SK-N-SH (cell line): ENCODE results near the gene CHD6. TPM values are rescaled to one million over a fixed set of nuclear protein-coding genes. Genes with fewer than 3 reads are reported as not detected.

Experiments used
- CTCF ChIA-PET: fragments of 300-600, 350-600 bp; formaldehyde crosslinking; extraction: SDS; loops from one replicate; lab custom pipeline; 2021; lab: Yijun Ruan, JAX
- POLR2A ChIA-PET: fragments of 350-600 bp; sonication (Branson Sonifier 250); formaldehyde crosslinking; extraction: SDS; loops from one replicate; lab custom pipeline; 2020; ENCODE audit warnings: antibody characterized with exemption, inconsistent platforms; lab: Yijun Ruan, JAX
- DNase-seq: peaks from one replicate; pipeline ENCODE4 v3.0.0; 2012
- H2AFZ ChIP-seq: fragments of 200-600 bp; sonication (generic); 2 replicates; pipeline ENCODE4 v1.8.1; 2016; ENCODE audit warnings: antibody characterized with exemption, mild to moderate bottlenecking, low read depth
- H3F3A ChIP-seq: fragments of 200-600 bp; sonication (generic); replicated peaks from 2 replicates; pipeline ENCODE3; 2016; ENCODE audit warnings: antibody characterized with exemption, mild to moderate bottlenecking; ENCODE audit not compliant: insufficient read depth
- H3K27ac ChIP-seq, 2 experiments: fragments of 200-500 bp in 1 of 2; fragments of 200-600 bp in 1 of 2; sonication (Bioruptor generic) in 1 of 2; sonication (generic), shearing (Covaris generic) in 1 of 2; 2 replicates each; pipeline versions ENCODE4 v1.5.1 to v1.6.1; 2014 to 2016; ENCODE audit warnings: low read depth in 2 of 2, inconsistent platforms in 1 of 2, low read length in 1 of 2, mild to moderate bottlenecking in 1 of 2, mixed read lengths in 1 of 2
- H3K27me3 ChIP-seq: fragments of 200-600 bp; sonication (generic), shearing (Covaris generic); 2 replicates; pipeline ENCODE4 v1.6.1; 2016; ENCODE audit warnings: mixed run types; ENCODE audit not compliant: insufficient read depth
- H3K36me3 ChIP-seq, 2 experiments: fragments of 200-500 bp in 1 of 2; fragments of 200-600 bp in 1 of 2; sonication (Bioruptor generic) in 1 of 2; sonication (generic) in 1 of 2; replicated peaks in 1 of 2; 2 replicates each; pipeline versions ENCODE3 to v1.5.1; 2014 to 2016; ENCODE audit warnings: low read length in 1 of 2, mild to moderate bottlenecking in 1 of 2; ENCODE audit not compliant: insufficient read depth in 2 of 2, control insufficient read depth in 1 of 2
- H3K4me1 ChIP-seq, 2 experiments: fragments of 200-500 bp in 1 of 2; fragments of 200-600 bp in 1 of 2; sonication (Bioruptor generic) in 1 of 2; sonication (generic), shearing (Covaris generic) in 1 of 2; 2 replicates each; pipeline versions ENCODE4 v1.5.1 to v1.6.1; 2014 to 2016; ENCODE audit warnings: low read depth in 1 of 2, low read length in 1 of 2, mixed run types in 1 of 2; ENCODE audit not compliant: insufficient read depth in 2 of 2, control insufficient read depth in 1 of 2
- H3K4me2 ChIP-seq: fragments of 200-600 bp; sonication (generic), shearing (Covaris generic); 2 replicates; pipeline ENCODE4 v1.6.1; 2017; ENCODE audit warnings: mixed run types
- H3K4me3 ChIP-seq, 2 experiments: fragments of 200-500 bp in 1 of 2; fragments of 200-600 bp in 1 of 2; sonication (Bioruptor generic) in 1 of 2; sonication (generic), shearing (Covaris generic) in 1 of 2; 2 replicates each; pipeline versions ENCODE4 v1.5.1 to v1.8.1; 2014 to 2016; ENCODE audit warnings: low read depth in 2 of 2, inconsistent platforms in 1 of 2, low read length in 1 of 2, mild to moderate bottlenecking in 1 of 2, mixed read lengths in 1 of 2, moderate library complexity in 1 of 2
- H3K79me2 ChIP-seq: fragments of 200-600 bp; sonication (generic); 2 replicates; pipeline ENCODE4 v1.8.1; 2017; ENCODE audit warnings: mild to moderate bottlenecking; ENCODE audit not compliant: insufficient read depth
- H3K9ac ChIP-seq: fragments of 200-600 bp; sonication (generic); 2 replicates; pipeline ENCODE4 v1.6.1; 2017; ENCODE audit warnings: mixed run types
- H3K9me2 ChIP-seq: fragments of 200-600 bp; sonication (generic); 2 replicates; pipeline ENCODE4 v1.6.1; 2017; ENCODE audit warnings: mixed run types
- H3K9me3 ChIP-seq: fragments of 200-600 bp; sonication (generic); 2 replicates; pipeline ENCODE4 v1.6.1; 2017; ENCODE audit warnings: mixed run types, mild to moderate bottlenecking, moderate library complexity
- H4K20me1 ChIP-seq: fragments of 200-600 bp; sonication (generic); 2 replicates; pipeline ENCODE4 v1.6.1; 2017; ENCODE audit warnings: mild to moderate bottlenecking, mixed run types; ENCODE audit not compliant: insufficient read depth
- CHD2 ChIP-seq: fragments of 150-350 bp; IDR thresholded peaks from 2 replicates; pipeline ENCODE4 v1.6.1; 2018; ENCODE audit warnings: low read length; ENCODE audit not compliant: partially characterized antibody
- EZH2phosphoT487 ChIP-seq: fragments of 200-600 bp; sonication (generic); IDR thresholded peaks from 2 replicates; pipeline ENCODE4 v1.6.1; 2017; ENCODE audit warnings: low read depth, mixed run types, mild to moderate bottlenecking, antibody characterized with exemption, moderate library complexity, borderline replicate concordance
- FOSL2 ChIP-seq: IDR thresholded peaks from 2 replicates; pipeline ENCODE4 v1.4.0; 2012; ENCODE audit warnings: low read depth, mild to moderate bottlenecking, moderate library complexity, borderline replicate concordance
- GABPA ChIP-seq: IDR thresholded peaks from 2 replicates; pipeline ENCODE4 v1.4.0; 2012; ENCODE audit warnings: low read depth, mild to moderate bottlenecking
- GATA2 ChIP-seq: sonication (generic); formaldehyde crosslinking; IDR thresholded peaks from 2 replicates; pipeline ENCODE4 v1.5.0; 2020; ENCODE audit warnings: mild to moderate bottlenecking, missing genetic modification reagents
- MEF2A ChIP-seq: IDR thresholded peaks from 2 replicates; pipeline ENCODE4 v1.4.0; 2012; ENCODE audit warnings: low read depth, borderline replicate concordance
- RCOR1 ChIP-seq: fragments of 150-350 bp; IDR thresholded peaks from 2 replicates; pipeline ENCODE4 v1.6.1; 2017; ENCODE audit warnings: antibody characterized with exemption, low read length
- RFX5 ChIP-seq: IDR thresholded peaks from 2 replicates; pipeline ENCODE4 v1.6.1; 2012; ENCODE audit warnings: mild to moderate bottlenecking, improper control_type of control experiment, low read length
- TEAD4 ChIP-seq: IDR thresholded peaks from 2 replicates; pipeline ENCODE4 v1.4.0; 2012; ENCODE audit warnings: mild to moderate bottlenecking, borderline replicate concordance; ENCODE audit not compliant: insufficient read depth
- YY1 ChIP-seq: IDR thresholded peaks from 2 replicates; pipeline ENCODE4 v1.4.0; 2012; ENCODE audit warnings: low read depth, mild to moderate bottlenecking
- WGBS: methylation state at CpG from one replicate; pipeline ENCODE4 v1.1.6; 2017; ENCODE audit warnings: low lambda C conversion rate; 5-methylcytosine and 5-hydroxymethylcytosine counted together
- polyA plus RNA-seq, 3 experiments: library from polyadenylated mRNA; depleted of rRNA; stranded (reverse); fragments of >200 nt; gene quantifications; 2 replicates each; pipeline ENCODE4 v1.2.3, GENCODE V29; 2012
- TF ChIP-seq, protein P1 (sequence below): IDR thresholded peaks from 2 replicates; pipeline ENCODE4 v1.4.0; 2012; ENCODE audit warnings: low read depth
- TF ChIP-seq, protein P2 (sequence below): IDR thresholded peaks from 2 replicates; pipeline ENCODE4 v1.6.1; 2012; ENCODE audit warnings: mild to moderate bottlenecking, low read depth, low read length, moderate library complexity
- TF ChIP-seq, protein P3 (sequence below): fragments of 200-600 bp; sonication (generic); IDR thresholded peaks from 2 replicates; pipeline ENCODE4 v1.6.1; 2017; ENCODE audit warnings: antibody characterized with exemption, mild to moderate bottlenecking, moderate library complexity

Gene CHD6
- polyA plus RNA-seq, 1 of the 3 experiments (the other 2 are of a cell fraction) = 7.1 TPM

DNA sequence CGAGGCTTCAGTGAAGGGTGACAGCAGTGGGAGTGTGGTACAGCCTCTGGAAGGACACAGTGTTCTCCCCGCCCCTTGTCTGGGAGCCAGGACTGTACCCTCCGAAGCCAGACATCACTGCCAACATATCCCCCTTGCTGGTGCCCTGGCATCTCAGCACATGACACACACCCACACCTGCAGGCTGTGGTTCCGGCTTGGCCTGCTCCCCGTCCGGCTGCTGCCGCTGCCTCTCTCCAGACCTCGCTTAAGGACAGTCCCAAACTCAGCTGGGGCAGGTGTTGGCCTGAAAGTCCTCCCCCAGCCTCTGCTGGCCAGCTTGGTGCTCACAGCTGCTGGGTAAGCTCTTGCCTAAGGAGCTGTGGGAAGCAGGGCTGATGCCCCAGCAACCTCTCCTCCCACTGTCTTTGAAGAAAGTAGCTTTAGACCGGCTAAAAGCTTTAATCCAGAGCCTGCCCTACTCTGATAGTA lies 258.6 kb downstream of the CHD6 start:
- H3K4me1 ChIP-seq = peaks cover 0 to 13% of the 10 kb centered on the region in 2 experiments; a peak in 1 of 4 replicates
- no peaks in the 10 kb centered on the region for H3K9me3 ChIP-seq
- H3K27ac ChIP-seq = no peak overlapping the region
- H4K20me1 ChIP-seq = no peaks in the 10 kb centered on the region
- H3K27me3 ChIP-seq = peaks cover 1% of the 10 kb centered on the region; the same call in 1 of the 2 replicates
- no peak for DNase-seq
- H3K9ac ChIP-seq = no peak overlapping the region
- H3K79me2 ChIP-seq = no peaks in the 10 kb centered on the region
- no peak overlapping the region for H2AFZ ChIP-seq
- H3K4me3 ChIP-seq = no peak overlapping the region
- H3K36me3 ChIP-seq = no peaks in the 10 kb centered on the region
- no peak for TF ChIP-seq EZH2phosphoT487
- TF ChIP-seq YY1 = no peak
- TF ChIP-seq FOSL2 = no peak
- TF ChIP-seq, protein P1, sequence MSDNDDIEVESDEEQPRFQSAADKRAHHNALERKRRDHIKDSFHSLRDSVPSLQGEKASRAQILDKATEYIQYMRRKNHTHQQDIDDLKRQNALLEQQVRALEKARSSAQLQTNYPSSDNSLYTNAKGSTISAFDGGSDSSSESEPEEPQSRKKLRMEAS = no peak
- TF ChIP-seq RCOR1 = no peak
- no peak for TF ChIP-seq MEF2A
- no peak for TF ChIP-seq GATA2 (CRISPR knock-in tag)
- TF ChIP-seq TEAD4 = no peak
- TF ChIP-seq CHD2 = no peak
- TF ChIP-seq GABPA = no peak
- POLR2A ChIA-PET = no interaction called here
- CTCF ChIA-PET = interaction anchor here (1.1 to 8.1 kb wide), 4 partner anchors 9 to 391 kb away, joined by 3 to 55 read pairs (median 4); partner anchors contain the start of gene LPIN3
- no peaks in the 10 kb centered on the region for H3F3A ChIP-seq
- H3K9me2 ChIP-seq = no peaks in the 10 kb centered on the region
- 85% methylated on average over 6 of the region's 9 CpGs for WGBS
- no peak overlapping the region for H3K4me2 ChIP-seq

DNA sequence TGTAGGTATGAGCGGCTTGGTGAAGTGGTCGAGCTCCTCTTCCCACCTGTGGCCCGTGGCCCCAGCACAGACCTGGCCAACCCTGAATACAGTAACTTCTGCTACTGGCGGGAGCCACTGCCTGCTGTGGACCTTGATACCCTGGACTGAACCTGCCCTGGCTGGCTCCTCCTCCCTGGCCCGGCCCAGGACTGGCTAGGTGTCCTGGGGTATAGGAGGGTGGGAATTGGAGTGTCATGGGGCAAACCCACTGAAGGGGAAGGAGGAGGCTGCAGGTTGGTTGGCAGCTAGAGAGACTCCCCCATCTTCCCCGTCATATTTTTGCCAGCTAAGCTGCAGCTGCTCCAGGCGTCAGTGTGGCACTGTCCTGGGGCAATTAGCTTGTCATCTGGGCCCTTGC lies 259.5 kb downstream of the CHD6 start:
- ChIA-PET POLR2A (no interaction called here), CTCF (interaction anchor here (0.6 to 8.1 kb wide), 5 partner anchors 19 to 390 kb away, joined by 3 to 55 read pairs (median 3); partner anchors contain the start of gene LPIN3)
- no peaks in the 10 kb centered on the region for H3K9me3 ChIP-seq
- H3K79me2 ChIP-seq = no peaks in the 10 kb centered on the region
- no peaks in the 10 kb centered on the region for H3K27me3 ChIP-seq
- H3K9me2 ChIP-seq = no peaks in the 10 kb centered on the region
- no peak for DNase-seq
- no peak overlapping the region for H3K4me3 ChIP-seq
- no peak overlapping the region for H2AFZ ChIP-seq
- no peak for TF ChIP-seq RFX5
- no peak for TF ChIP-seq GATA2 (CRISPR knock-in tag)
- TF ChIP-seq, protein P2, sequence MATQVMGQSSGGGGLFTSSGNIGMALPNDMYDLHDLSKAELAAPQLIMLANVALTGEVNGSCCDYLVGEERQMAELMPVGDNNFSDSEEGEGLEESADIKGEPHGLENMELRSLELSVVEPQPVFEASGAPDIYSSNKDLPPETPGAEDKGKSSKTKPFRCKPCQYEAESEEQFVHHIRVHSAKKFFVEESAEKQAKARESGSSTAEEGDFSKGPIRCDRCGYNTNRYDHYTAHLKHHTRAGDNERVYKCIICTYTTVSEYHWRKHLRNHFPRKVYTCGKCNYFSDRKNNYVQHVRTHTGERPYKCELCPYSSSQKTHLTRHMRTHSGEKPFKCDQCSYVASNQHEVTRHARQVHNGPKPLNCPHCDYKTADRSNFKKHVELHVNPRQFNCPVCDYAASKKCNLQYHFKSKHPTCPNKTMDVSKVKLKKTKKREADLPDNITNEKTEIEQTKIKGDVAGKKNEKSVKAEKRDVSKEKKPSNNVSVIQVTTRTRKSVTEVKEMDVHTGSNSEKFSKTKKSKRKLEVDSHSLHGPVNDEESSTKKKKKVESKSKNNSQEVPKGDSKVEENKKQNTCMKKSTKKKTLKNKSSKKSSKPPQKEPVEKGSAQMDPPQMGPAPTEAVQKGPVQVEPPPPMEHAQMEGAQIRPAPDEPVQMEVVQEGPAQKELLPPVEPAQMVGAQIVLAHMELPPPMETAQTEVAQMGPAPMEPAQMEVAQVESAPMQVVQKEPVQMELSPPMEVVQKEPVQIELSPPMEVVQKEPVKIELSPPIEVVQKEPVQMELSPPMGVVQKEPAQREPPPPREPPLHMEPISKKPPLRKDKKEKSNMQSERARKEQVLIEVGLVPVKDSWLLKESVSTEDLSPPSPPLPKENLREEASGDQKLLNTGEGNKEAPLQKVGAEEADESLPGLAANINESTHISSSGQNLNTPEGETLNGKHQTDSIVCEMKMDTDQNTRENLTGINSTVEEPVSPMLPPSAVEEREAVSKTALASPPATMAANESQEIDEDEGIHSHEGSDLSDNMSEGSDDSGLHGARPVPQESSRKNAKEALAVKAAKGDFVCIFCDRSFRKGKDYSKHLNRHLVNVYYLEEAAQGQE = no peak
- TF ChIP-seq, protein P3, sequence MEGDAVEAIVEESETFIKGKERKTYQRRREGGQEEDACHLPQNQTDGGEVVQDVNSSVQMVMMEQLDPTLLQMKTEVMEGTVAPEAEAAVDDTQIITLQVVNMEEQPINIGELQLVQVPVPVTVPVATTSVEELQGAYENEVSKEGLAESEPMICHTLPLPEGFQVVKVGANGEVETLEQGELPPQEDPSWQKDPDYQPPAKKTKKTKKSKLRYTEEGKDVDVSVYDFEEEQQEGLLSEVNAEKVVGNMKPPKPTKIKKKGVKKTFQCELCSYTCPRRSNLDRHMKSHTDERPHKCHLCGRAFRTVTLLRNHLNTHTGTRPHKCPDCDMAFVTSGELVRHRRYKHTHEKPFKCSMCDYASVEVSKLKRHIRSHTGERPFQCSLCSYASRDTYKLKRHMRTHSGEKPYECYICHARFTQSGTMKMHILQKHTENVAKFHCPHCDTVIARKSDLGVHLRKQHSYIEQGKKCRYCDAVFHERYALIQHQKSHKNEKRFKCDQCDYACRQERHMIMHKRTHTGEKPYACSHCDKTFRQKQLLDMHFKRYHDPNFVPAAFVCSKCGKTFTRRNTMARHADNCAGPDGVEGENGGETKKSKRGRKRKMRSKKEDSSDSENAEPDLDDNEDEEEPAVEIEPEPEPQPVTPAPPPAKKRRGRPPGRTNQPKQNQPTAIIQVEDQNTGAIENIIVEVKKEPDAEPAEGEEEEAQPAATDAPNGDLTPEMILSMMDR = no peak
- no peaks in the 10 kb centered on the region for H3K36me3 ChIP-seq
- WGBS = 61% methylated on average over 5 of the region's 7 CpGs
- H3K27ac ChIP-seq = no peak overlapping the region
- no peak overlapping the region for H3K4me2 ChIP-seq
- no peak overlapping the region for H3K9ac ChIP-seq
- peaks cover 0 to 13% of the 10 kb centered on the region in 2 experiments; a peak in 1 of 4 replicates for H3K4me1 ChIP-seq
- H3F3A ChIP-seq = no peaks in the 10 kb centered on the region
- no peaks in the 10 kb centered on the region for H4K20me1 ChIP-seq
